GM19324 (cell line): ENCODE data around the gene MICAL2.

ENCODE experiments used
- ATAC-seq: cut with Tn5 transposase; IDR thresholded peaks from one replicate; pipeline ENCODE4 v1.9.1; 2021; ENCODE audit warnings: mild to moderate bottlenecking, moderate library complexity; ENCODE audit not compliant: unreplicated experiment, low FRiP score

The MICAL2 gene

GRCh38 chr11:12110201-12110713 lies at the start of gene MICAL2:
Gene MICAL2 (plus strand): TSS chr11:12110590. CDS start chr11:12162156, 51,566 bp downstream.
- ATAC-seq, result peak; percentile 98

- no peak for ATAC-seq
These were observed 48.4 kb upstream of the MICAL2 start for GRCh38 chr11:12061851-12062560.

- no peak for ATAC-seq
These were observed 47.1 kb upstream of the MICAL2 start for GRCh38 chr11:12063251-12063650.

- ATAC-seq, result no peak
These were observed 46.0 kb upstream of the MICAL2 start for GRCh38 chr11:12064136-12064953.

DNA sequence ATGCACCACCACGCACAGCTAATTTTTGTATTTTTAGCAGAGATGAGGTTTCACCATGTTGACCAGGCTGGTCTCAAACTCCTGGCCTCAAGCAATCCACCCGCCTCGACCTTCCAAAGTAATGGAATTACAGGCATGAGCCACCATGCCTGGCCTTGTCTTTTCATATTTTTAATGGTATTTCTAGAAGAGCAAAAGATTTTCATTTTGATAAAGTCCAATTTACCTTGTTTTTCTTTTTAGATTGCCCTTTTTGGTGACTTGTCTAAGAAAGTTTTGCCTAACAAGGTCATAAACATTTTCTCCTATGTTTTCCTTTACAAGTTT lies 45.5 kb upstream of the MICAL2 start:
- ATAC-seq, result no peak

DNA sequence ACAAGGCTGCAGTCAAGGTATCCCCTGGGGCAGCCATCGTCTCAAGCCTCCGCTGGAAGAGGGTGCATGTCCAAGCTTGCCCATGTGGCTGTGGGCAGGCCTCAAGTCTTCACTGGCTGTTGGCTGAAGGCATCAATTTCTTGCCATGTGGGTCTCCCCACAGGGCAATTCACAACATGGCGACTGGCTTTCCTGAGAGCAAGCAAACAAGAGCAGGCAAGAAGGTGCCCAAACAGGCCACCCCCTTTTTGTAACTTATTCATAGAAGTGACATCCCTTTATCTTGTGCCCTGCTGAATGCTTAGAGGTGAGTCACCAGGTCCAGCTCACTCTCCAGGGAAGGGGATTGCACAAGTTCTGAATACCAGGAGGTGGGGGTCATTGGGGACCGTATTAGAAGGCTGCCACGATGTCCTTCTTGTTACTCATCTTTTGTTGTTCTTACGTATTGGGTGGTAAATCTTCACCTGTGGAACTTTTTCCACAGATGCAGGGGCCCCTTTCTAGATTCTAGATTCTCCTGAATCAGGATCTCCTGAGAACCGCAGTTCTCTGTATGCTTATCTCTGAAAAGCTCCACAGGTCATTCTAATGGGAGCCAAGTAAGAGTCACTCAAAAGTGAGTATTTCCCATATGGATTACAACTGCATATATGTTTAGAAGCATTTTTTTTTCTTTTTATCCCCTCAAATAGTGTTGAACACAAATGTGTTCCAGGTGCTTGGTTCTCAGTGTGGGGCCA lies 44.2 kb upstream of the MICAL2 start:
- ATAC-seq, result no peak

- ATAC-seq, result no peak
These were observed 43.4 kb upstream of the MICAL2 start for GRCh38 chr11:12066799-12067508.

- ATAC-seq, result no peak
These were observed 42.5 kb upstream of the MICAL2 start for GRCh38 chr11:12067796-12068357.

GRCh38 chr11:12069066-12069676 lies 41.2 kb upstream of the MICAL2 start:
- no peak for ATAC-seq

- ATAC-seq, result no peak
These were observed 39.7 kb upstream of the MICAL2 start for GRCh38 chr11:12070446-12071267.

- ATAC-seq, result no peak
These were observed 38.8 kb upstream of the MICAL2 start for GRCh38 chr11:12071574-12071973.

- no peak for ATAC-seq
These were observed 37.0 kb upstream of the MICAL2 start for GRCh38 chr11:12073436-12073835.

DNA sequence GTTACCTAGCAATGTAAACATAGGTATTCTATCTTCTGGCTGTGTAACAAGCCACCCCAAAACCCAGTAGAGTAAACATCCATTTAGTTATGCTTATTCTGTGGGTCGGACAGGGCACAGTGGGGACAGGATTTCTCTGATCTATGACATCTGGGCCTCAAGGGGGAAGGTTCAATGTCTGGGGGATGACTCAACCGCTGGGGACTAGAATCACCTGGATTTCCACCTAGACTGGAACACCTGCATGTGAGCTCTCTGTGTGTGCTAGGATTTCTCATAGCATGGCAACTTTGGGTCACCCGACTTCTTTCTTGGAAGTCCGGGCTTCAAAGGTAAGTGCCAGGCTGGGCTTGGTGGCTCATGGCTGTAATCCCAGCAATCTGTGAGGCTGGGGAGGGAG lies 36.5 kb upstream of the MICAL2 start:
- no peak for ATAC-seq

- no peak for ATAC-seq
These were observed 35.7 kb upstream of the MICAL2 start for GRCh38 chr11:12074529-12075195.

- no peak for ATAC-seq
These were observed 35.1 kb upstream of the MICAL2 start for GRCh38 chr11:12075291-12075690.

DNA sequence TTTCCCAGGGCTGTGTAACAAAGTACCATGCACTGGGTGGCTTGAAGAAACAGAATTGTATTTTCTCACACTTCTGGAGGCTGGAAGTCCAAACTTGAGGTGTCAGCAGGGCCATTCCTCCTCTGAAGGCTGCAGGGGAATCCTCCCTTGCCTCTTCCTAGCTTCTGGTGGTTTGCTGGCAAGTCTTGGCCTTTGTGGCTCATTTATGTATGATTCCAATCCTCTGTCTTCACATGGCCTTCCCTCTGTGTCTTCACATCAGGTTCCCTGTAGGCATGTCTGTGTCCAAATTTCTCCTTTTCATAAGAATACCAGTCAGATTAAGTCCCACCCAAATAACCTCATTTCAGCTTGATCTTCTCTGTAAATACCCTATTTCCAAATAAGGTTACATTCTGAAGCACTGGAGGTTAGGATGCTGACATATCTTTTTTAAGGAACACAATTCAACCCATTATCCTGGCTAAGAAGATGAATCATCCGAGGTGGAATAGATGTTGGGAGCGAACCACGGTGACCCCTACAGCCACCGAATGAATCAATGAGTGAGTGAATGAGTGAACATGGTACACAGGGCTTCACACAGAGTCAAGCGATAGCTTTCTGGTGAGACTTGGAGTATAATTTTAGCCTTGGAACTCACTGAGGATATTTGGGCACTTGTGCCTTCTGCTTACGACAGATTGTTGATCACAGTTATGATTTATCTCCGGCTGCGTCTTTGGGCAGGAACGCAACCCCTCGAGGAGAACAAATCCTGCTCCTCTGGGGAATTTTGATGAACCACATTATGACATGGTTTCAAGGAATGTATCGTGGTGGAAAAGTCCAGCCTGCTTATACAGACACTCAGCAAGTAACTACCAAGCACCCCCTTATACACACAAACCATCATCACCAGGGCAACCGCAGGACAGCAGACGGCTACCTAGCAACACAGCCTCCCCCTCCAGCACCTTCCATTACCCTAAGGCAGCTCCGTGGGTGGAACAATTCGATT lies 34.3 kb upstream of the MICAL2 start:
- ATAC-seq, result no peak

DNA sequence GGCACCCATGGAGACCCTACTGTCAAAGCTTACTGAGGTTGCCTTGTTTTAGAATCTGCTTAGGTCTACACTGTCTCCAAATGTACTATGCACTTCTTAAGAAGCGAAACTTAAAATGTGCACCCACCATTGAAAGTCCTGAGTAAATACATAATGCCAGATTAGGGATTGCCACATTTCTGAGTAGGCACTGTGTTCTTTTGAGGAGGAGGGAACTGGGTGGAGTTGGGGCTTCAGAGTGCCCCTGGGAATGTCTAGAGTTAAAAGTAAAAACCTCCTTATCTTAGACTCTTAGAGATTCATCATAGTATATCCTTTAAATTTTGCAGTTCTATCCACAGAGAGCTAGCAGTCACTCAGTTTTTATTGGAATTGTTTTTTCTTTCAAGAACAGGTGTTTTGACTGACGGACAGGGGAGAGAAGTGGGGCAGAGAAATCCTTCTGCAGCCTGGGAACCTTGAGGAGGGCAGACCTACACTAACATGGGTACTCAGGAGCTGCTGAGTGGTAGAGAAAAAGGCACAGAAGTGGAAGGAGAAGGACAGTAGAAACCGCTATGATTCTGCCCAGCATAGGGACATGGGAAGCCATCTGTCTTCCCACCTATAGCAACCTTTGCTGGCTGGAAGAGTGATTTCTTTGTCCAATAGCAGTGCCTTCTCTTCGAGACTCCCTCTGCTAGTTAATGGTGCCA lies 33.4 kb upstream of the MICAL2 start:
- ATAC-seq, result no peak
